Measurements from ENCODE around the gene EFS.
A peak's percentile ranks its signal among the peaks of the same experiment; 100 is the strongest.

EFS gene

DNA sequence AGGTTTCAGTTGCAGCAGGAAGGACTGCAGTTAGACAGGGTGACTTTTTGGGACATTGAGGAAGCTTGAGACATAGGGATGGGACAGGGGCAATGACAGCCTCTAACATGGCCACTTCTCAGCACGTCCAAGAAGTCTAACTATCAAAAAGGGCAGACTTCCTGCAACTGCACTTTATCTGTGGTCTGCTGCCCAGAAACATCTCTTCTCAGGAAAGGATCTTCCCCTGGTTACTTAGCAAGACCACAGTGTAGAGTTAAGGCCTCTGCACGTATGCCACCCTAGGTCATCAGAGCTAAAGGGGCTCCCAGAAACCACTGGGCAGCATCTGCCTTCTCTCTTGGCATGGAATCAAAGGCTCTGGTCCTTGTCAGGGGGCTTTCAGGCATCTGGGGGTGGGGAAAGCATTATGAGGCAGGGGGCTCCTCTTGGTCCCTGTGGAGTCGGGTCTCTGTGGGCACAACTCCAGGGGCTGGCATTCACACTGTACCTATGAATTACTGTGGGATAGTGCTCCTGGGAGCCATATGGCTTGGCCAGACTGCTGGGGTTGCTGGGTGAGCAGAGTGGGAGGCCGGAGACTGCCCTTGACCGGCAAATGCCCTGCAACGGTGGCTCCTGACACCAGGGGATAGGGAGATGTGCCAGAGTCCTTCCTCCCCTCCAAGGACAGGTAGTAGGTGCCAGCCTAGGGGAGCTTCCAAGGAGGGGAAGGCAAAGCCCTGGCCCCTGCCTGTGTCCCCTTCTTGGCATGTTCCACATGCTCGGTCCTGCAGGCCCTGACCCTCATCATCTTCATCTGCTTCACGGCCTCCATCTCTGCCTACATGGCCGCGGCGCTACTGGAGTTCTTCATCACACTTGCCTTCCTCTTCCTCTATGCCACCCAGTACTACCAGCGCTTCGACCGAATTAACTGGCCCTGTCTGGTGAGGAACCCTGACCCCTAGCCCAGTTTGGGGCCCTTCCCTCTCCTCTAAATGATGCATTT lies 12.9 kb upstream of the EFS start:
- DNase-seq = no peak

- no peak for DNase-seq
Observed at GRCh38 chr14:23377198-23377550, 12.2 kb upstream of the EFS start.

GRCh38 chr14:23376482-23377197 lies 11.7 kb upstream of the EFS start, which contains the start of gene CMTM5:
Gene CMTM5, plus strand, starts transcription at chr14:23377046. Its CDS starts 206 bp downstream, at chr14:23377252.
- DNase-seq = no peak

- DNase-seq = no peak
Observed at GRCh38 chr14:23375527-23376251, 10.7 kb upstream of the EFS start.

- DNase-seq = no peak
Observed at GRCh38 chr14:23373041-23373440, 8.1 kb upstream of the EFS start.

DNA sequence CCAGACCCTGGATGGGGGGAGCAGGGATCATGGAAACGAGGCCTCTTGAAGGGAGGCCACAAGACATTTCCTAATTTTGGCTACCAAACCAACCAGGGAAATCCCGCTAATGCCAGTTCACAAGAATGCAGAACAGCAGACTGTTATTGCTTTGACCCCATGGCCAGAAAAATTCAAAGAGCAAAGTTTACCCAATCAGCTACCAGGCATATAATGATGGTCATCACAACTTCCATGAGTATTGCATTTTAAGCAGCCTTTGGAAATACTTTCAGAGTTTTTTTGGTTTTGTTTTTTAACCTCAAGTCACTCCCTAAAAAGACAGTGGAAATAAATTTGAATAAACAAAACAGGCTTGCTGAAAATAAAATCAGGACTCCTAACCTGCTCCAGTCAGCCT lies 7.5 kb upstream of the EFS start, which contains the start of gene IL25:
Gene IL25 (plus strand): TSS at position 301 of the 400 bp plus-strand sequence.
- DNase-seq = no peak

DNA sequence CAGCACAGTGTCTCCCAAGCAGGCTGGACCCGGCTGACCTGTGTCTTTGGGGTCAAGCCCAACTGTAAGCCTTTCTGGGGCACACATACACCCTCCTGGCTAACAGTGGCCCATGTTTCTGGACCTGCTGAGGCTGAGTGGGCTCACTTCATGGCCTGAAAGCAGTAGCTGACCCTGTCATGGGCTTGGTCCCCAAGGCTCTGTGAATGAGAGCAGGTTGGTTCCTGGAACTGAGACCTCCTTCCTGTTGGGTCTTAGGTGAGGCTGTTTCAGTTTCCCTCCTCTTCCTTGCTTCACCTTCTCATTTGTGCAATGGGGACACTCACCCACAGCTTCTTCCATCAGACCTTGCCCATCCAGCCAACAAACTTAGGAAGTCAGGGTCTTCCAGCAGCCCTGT lies 6.9 kb upstream of the EFS start:
- no peak for DNase-seq

GRCh38 chr14:23370221-23370620 lies 5.2 kb upstream of the EFS start:
- no peak for DNase-seq

DNA sequence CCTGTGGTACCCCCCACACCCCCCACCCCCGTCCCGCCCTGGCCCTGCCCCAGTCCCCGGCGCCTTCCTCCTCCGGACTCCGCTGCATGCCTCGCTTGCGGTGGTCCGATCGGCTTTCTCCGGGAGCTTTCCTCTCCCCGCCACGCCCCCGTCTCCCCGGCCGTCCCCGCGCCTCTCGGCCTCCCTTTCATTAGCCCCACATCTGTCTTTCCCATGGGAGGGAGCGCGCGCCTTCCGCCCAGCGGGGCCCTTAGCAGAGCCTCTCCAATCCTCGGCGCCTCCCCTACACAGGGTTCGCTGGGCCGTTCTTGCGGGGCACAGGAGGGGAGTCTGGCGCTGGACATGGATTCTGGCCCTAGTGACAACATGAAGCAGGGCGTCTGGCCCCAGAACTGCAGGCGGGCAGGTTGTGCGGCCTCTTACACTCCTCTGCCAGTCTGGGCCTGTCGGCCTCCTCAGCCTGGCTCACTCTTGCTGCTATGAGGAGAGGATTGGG lies 1.5 kb upstream of the EFS start:
- DNase-seq = no peak

- DNase-seq = no peak
Observed at GRCh38 chr14:23365732-23366425, 907 bp upstream of the EFS start.

DNA sequence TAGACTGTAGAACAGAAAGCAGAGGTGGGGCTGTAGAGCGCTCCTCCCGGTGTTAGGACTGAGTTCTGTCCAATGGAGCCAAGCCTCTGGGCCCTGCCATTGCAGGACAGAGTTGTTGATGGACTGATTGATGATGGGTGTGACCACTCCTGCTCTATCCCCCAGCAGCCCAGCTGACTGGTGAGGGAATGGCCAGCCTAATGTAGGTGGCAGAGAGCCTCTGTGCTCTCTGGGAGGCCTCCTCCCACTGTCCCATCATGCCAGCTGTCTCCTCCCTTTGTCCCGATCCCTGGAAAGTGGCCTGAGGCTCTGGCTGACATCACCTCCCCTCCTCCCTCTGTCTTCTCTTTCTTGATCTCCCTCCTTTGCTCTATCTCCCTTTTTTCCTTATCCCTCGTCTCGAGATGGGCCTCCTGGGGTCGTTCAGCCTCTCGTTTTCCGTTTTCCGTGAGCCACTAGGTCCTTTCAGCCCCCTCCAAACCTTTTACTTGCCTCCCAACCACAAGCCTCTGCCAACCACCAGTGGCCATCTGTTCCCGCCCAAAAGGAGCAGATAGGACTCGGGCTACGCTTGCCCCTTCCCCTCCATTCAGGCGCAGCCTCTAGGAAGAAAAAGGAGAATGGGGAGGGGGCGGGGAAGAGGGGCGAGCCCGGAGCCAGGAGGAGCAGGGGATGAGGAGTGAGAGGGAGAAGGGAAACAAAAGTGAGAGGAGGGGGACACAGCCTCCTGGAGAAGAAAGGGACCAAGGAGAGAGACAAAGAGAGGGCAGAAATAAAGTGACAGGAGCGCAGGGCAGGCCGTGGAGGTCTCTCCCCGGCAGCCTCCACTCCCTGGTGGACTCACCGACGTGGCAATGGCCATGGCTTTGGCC lies 572 bp downstream of the EFS start:
- no peak for DNase-seq

DNA sequence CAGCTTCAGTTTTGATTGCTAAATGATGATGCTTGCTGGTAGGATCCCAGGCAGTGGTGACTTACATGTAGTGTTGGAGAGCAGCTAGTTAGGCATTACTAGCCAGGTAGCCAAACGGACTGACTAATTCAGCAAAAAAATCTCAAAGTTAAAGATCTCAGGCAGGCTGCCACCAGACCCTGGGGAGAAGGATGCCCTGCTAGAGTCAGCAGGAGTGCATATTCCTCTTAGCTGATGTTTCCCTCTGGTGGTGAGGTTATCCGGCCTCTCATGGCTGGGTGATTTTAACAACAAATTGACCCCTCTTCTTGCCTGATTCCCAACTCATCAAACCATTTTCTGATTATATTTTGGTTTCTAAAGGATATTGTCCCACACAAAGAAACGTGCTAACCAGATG lies 2.8 kb downstream of the EFS start:
- DNase-seq = no peak

GRCh38 chr14:23361763-23362162 lies 3.2 kb downstream of the EFS start:
- no peak for DNase-seq

GRCh38 chr14:23361320-23361719 lies 3.7 kb downstream of the EFS start:
- peak; percentile 54 for DNase-seq

- DNase-seq = no peak
Observed at GRCh38 chr14:23360496-23360895, 4.5 kb downstream of the EFS start.

DNA sequence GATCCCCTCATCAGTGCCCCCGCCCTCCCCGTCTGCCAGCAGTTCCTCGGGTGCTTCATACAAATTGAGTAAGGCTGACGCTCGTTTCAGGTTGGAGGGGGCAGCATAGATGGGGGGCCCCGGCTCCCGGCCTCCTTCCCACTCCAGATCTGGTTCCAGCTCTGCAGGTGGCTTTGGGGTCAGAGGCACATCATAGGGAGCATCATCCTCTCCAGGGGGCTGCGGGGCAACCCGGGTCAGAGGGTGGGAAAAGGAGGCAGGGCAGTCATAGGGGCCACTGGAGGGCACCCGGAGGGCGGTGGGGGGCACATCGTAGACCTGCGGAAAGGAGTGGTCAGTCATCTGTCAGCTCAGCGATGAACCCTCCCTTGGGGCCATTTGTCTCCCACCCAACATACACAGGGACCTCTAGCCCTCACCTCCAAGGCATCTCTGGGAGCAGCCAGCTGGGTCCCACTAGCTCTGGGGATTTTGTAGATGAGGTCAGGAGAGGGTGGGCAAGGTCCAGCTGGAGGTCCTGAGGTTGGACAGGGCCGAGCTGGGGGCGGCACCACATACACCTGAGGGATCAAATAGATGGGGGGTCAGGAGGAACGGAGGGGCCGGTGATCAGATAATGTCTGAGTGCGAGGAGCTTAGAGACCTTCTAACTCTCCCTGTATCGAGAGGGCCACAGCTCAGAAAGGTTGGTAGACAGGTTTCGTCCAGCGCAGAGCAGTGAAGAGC lies 5.1 kb downstream of the EFS start:
- no peak for DNase-seq

- DNase-seq = no peak
Observed at GRCh38 chr14:23359167-23359626, 5.8 kb downstream of the EFS start.

GRCh38 chr14:23358553-23359166 lies 6.3 kb downstream of the EFS start:
- DNase-seq = no peak

DNA sequence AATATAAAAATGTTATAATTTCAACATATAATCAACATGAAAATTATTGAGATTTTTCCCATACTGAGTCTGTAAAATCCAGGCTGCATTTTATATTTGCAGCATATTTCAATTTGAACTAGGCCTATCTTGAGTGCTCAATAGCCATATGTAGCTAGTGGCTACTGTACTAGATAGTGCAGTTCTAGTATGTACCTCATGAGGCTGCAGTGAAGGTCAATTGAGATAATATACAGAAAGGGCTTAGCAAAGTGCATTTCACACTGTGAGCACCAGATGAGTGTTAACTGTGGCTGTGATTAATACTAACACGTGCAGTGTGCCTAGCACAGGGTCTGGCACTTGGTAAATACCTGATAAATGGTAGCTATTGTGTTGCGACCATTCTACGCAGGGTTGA lies 6.9 kb downstream of the EFS start:
- DNase-seq = no peak

- no peak for DNase-seq
Observed at GRCh38 chr14:23357261-23357660, 7.7 kb downstream of the EFS start.

Measured in activated CD4-positive, alpha-beta T cell treated with anti-CD3 and anti-CD28 coated beads, Interleukin-10, Interleukin-2, amounts not matched to agents 100 ng/mL and 50 ng/mL, durations not matched to agents 16 hours and 8 hours (primary cell).